ENCODE data around the gene ASB15. TPM values are rescaled to one million over a fixed set of nuclear protein-coding genes. Genes with fewer than 3 reads are reported as not detected.

The ASB15 gene
- total and polyA plus RNA-seq, 2 of the 13 experiments (the other 11 are each of a cell fraction or from before 2014, with no cell fraction given), result not detected

- Histone ChIP-seq H3K27ac (ENCODE audit: extremely low read length, insufficient read depth, low read length) (no peak overlapping the region), H3K27me3 (ENCODE audit: control insufficient read depth in 1 of 2, insufficient read depth in 2 of 2, low read length in 2 of 2) (no peaks in the 10 kb centered on the region; a peak in 1 of 5 replicates), H4K20me1 (ENCODE audit: insufficient read depth, low read length) (no peaks in the 10 kb centered on the region), H3K4me2 (ENCODE audit: low read depth, low read length) (no peak overlapping the region), H3K36me3 (replicated peaks in 1 of 2; ENCODE audit: control insufficient read depth in 1 of 2, insufficient read depth in 2 of 2, low read length in 2 of 2) (no peaks in the 10 kb centered on the region), H3K9ac (ENCODE audit: insufficient read depth, low read depth, low read length) (no peak overlapping the region), H3K4me3 (replicated peaks in 1 of 3; ENCODE audit: insufficient read depth in 1 of 3, low read depth in 2 of 3, low read length in 3 of 3) (no peak overlapping the region), H3K79me2 (ENCODE audit: insufficient read depth, low read length) (no peaks in the 10 kb centered on the region), H2AFZ (ENCODE audit: low read length) (no peak overlapping the region), H3K9me3 (ENCODE audit: low read length) (no peaks in the 10 kb centered on the region), H3K4me1 (ENCODE audit: insufficient read depth, low read length) (no peaks in the 10 kb centered on the region)
- DNase-seq (ENCODE audit: low spot score) (no peak), ATAC-seq (no peak), FAIRE-seq (no peak)
- no peak for TF ChIP-seq ZSCAN29 (CRISPR knock-in tag; conservative IDR thresholded peaks at IDR 0.05)
- no peak for TF ChIP-seq SMAD9 (CRISPR knock-in tag; IDR thresholded peaks at IDR 0.05)
- TF ChIP-seq THYN1 (CRISPR knock-in tag; IDR thresholded peaks at IDR 0.05; ENCODE audit: borderline replicate concordance, low read depth), result no peak
- TF ChIP-seq ZNF138 (CRISPR knock-in tag; IDR thresholded peaks at IDR 0.05; ENCODE audit: low read depth), result no peak
- TF ChIP-seq PLSCR1 (CRISPR knock-in tag; IDR thresholded peaks at IDR 0.05; ENCODE audit: borderline replicate concordance), result no peak
- no peak for TF ChIP-seq ZFY (CRISPR knock-in tag; IDR thresholded peaks at IDR 0.05)
- no peak for TF ChIP-seq AGO1 (IDR thresholded peaks at IDR 0.05; ENCODE audit: low read depth, low read length, poor library complexity, severe bottlenecking)
- no peak for TF ChIP-seq SNAI1 (CRISPR knock-in tag; IDR thresholded peaks at IDR 0.05; ENCODE audit: borderline replicate concordance)
- TF ChIP-seq ZNF777 (CRISPR knock-in tag; IDR thresholded peaks at IDR 0.05), result no peak
- TF ChIP-seq JUN (CRISPR knock-in tag; IDR thresholded peaks at IDR 0.05), result no peak
- no peak for TF ChIP-seq ZNF619 (CRISPR knock-in tag; IDR thresholded peaks at IDR 0.05)
- TF ChIP-seq RXRA (CRISPR knock-in tag; IDR thresholded peaks at IDR 0.05), result no peak
- no peak for TF ChIP-seq ELF3 (CRISPR knock-in tag; IDR thresholded peaks at IDR 0.05)
- no peak for TF ChIP-seq RNF2 (conservative IDR thresholded peaks at IDR 0.05; ENCODE audit: low read depth)
- TF ChIP-seq ZNF33A (CRISPR knock-in tag; IDR thresholded peaks at IDR 0.05; ENCODE audit: borderline replicate concordance), result no peak
- BruUV-seq (replicated peaks), result no TSS peak
- POLR2A ChIA-PET, result no interaction called here
- WGBS (ENCODE audit: low lambda C conversion rate), result 38% methylated on average over 1 of the region's 1 CpG
- in situ Hi-C loops (cut with HindIII; ENCODE audit: extremely low pct_ligation_motif_present, low pct_unique_long_range_greater_than_20kb) (no loop called here), intact Hi-C loops (cut with micrococcal nuclease; ENCODE audit: unreplicated experiment) (no loop called here)
- CTCF ChIA-PET (ENCODE audit: low intra/inter-chr PET ratio, low total read pairs), result no interaction called here
Observed at GRCh38 chr7:123661765-123662164, 60.1 kb downstream of the ASB15 start.
